ENCODE data around the gene SAMSN1. TPM values are rescaled to one million over a fixed set of nuclear protein-coding genes. Genes with fewer than 3 reads are reported as not detected.

Gene SAMSN1
- total RNA-seq, 4 donors from 2014 or later: 1.6 to 9.5 (median 5.2) TPM

DNA sequence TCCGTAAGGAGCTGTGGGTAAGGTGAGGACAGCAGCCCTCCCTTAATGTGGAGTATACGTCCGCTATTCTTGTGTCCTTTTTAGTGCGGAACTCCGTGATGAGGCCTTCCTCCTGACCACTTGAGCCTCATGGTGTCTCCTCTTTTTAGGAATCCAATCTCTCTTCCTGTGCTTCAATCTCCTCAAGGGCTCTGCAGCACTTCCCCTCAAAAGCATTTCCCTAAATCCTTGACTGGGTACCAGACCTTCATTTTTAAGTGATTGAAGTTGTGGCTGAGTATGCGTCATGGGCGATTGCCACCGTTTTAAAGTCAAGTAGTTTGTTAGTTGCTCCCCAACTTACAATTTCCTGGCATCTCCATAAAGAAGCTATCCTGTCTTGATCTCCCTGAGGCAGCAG is 62.8 kb downstream of the SAMSN1 start:
- no peak overlapping the region for H3K4me3 ChIP-seq
- no peaks in the 10 kb centered on the region for H3K9me3 ChIP-seq
- in situ Hi-C loops (cut with MboI; ENCODE audit: low pct_ligation_motif_present in 1 of 4, low pct_unique_long_range_greater_than_20kb in 1 of 4, low sequenced_read_pairs in 3 of 4) (no loop called here), intact Hi-C loops (cut with DNase I; ENCODE audit: low total_unique reads) (no loop called here)
- TF ChIP-seq POLR2A (IDR thresholded peaks at IDR 0.05) (no peak), EP300 (IDR thresholded peaks at IDR 0.05; ENCODE audit: low read depth) (no peak), CTCF (IDR thresholded peaks at IDR 0.05) (no peak), POLR2AphosphoS5 (IDR thresholded peaks at IDR 0.05) (no peak)
- no peaks in the 10 kb centered on the region for H3K36me3 ChIP-seq
- WGBS, 2 donors (ENCODE audit: low coverage in 1 of 2): 91 to 100% methylated on average over 1 to 8 of the region's 8 CpGs
- no peak for DNase-seq
- H3K4me1 ChIP-seq: peaks cover 0 to 30% (median 14%) of the 10 kb centered on the region in 4 donors
- H3K27ac ChIP-seq: no peak overlapping the region
- H3K27me3 ChIP-seq: no peaks in the 10 kb centered on the region

- DNase-seq: no peak
- peaks cover 0 to 29% (median 11%) of the 10 kb centered on the region in 4 donors for H3K4me1 ChIP-seq
- H3K4me3 ChIP-seq: no peak overlapping the region
- 67 to 69% methylated on average over 7 of the region's 7 CpGs for WGBS, 2 donors (ENCODE audit: low coverage in 1 of 2)
- H3K36me3 ChIP-seq: no peaks in the 10 kb centered on the region
- no peaks in the 10 kb centered on the region for H3K9me3 ChIP-seq
- H3K27me3 ChIP-seq: no peaks in the 10 kb centered on the region
- H3K27ac ChIP-seq: peak overlapping the region in 2 of 4 donors; percentile 1 to 39
- in situ Hi-C loops (cut with MboI; ENCODE audit: low pct_ligation_motif_present in 1 of 4, low pct_unique_long_range_greater_than_20kb in 1 of 4, low sequenced_read_pairs in 3 of 4) (no loop called here), intact Hi-C loops (cut with DNase I; ENCODE audit: low total_unique reads) (no loop called here)
- TF ChIP-seq POLR2A (IDR thresholded peaks at IDR 0.05) (no peak), EP300 (IDR thresholded peaks at IDR 0.05; ENCODE audit: low read depth) (no peak), CTCF (IDR thresholded peaks at IDR 0.05) (no peak), POLR2AphosphoS5 (IDR thresholded peaks at IDR 0.05) (no peak)
These were observed 64.0 kb downstream of the SAMSN1 start for GRCh38 chr21:14482165-14482564.

- intact Hi-C loops (cut with DNase I; ENCODE audit: low total_unique reads) (no loop called here), in situ Hi-C loops (cut with MboI; ENCODE audit: low pct_ligation_motif_present in 1 of 4, low pct_unique_long_range_greater_than_20kb in 1 of 4, low sequenced_read_pairs in 3 of 4) (no loop called here)
- Histone ChIP-seq H3K27me3 (no peaks in the 10 kb centered on the region), H3K4me3 (no peak overlapping the region), H3K36me3 (no peaks in the 10 kb centered on the region), H3K9me3 (no peaks in the 10 kb centered on the region), H3K27ac (peak overlapping the region; percentile 19 to 49 (median 29)), H3K4me1 (peaks cover 0 to 29% (median 11%) of the 10 kb centered on the region in 4 donors)
- peak; percentile 21 for DNase-seq
- whole genome bisulfite sequencing, 2 donors (ENCODE audit: low coverage in 1 of 2): 45 to 47% methylated on average over 3 of the region's 3 CpGs
- TF ChIP-seq EP300 (IDR thresholded peaks at IDR 0.05; ENCODE audit: low read depth): no peak
- no peak for TF ChIP-seq POLR2A (IDR thresholded peaks at IDR 0.05)
- TF ChIP-seq CTCF (IDR thresholded peaks at IDR 0.05): no peak
These were observed 65.6 kb downstream of the SAMSN1 start for GRCh38 chr21:14480411-14481031.

DNA sequence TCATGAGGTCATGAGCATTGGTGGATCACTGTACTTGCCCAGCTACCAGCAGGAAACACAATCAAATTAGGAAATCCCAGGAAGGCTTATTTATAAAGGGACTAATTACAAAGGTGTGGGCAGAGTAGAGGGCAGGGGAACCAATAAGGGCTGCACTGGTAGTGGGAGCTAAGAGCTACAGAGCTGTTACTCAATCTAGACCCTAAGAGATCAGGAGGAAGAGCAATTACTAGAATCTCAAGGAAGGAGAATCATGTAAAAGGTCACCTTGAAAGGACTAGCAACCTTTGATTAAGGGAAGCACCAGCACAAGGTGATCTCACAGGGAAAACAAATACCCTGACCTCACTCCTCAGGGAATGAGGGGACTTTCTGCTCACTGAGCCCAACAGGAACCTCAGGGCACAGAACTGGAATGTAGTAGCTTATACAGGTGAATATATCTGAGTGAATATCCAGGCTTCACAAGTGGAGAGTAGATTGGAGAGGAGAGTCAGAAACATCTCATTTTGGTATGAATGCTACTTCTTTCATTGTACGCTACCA is 66.8 kb downstream of the SAMSN1 start:
- H3K4me3 ChIP-seq: no peak overlapping the region
- peaks cover 0 to 29% (median 11%) of the 10 kb centered on the region in 4 donors for H3K4me1 ChIP-seq
- no peak for DNase-seq
- no peak for TF ChIP-seq EP300 (IDR thresholded peaks at IDR 0.05; ENCODE audit: low read depth)
- TF ChIP-seq POLR2A (IDR thresholded peaks at IDR 0.05): no peak
- TF ChIP-seq CTCF (IDR thresholded peaks at IDR 0.05): no peak
- TF ChIP-seq POLR2AphosphoS5 (IDR thresholded peaks at IDR 0.05): no peak
- H3K27me3 ChIP-seq: no peaks in the 10 kb centered on the region
- peak overlapping the region in 2 of 4 donors; percentile 19 to 49 for H3K27ac ChIP-seq
- 29 to 50% methylated on average over 1 of the region's 1 CpG for WGBS, 2 donors (ENCODE audit: low coverage in 1 of 2)
- in situ Hi-C loops (cut with MboI; ENCODE audit: low pct_ligation_motif_present in 1 of 4, low pct_unique_long_range_greater_than_20kb in 1 of 4, low sequenced_read_pairs in 3 of 4) (no loop called here), intact Hi-C loops (cut with DNase I; ENCODE audit: low total_unique reads) (no loop called here)
- no peaks in the 10 kb centered on the region for H3K36me3 ChIP-seq
- H3K9me3 ChIP-seq: no peaks in the 10 kb centered on the region
